SK-N-SH (cell line): ENCODE results near the gene SCN1B.

ENCODE experiments used
- POLR2AphosphoS5 ChIP-seq: IDR thresholded peaks from 2 replicates; pipeline ENCODE4 v1.6.1; 2012; ENCODE audit warnings: low read depth, low read length
- RFX5 ChIP-seq: IDR thresholded peaks from 2 replicates; pipeline ENCODE4 v1.6.1; 2012; ENCODE audit warnings: mild to moderate bottlenecking, improper control_type of control experiment, low read length
- RXRA ChIP-seq: IDR thresholded peaks from 2 replicates; pipeline ENCODE4 v1.4.0; 2012; ENCODE audit warnings: low read depth, mild to moderate bottlenecking, borderline replicate concordance
- TEAD4 ChIP-seq: IDR thresholded peaks from 2 replicates; pipeline ENCODE4 v1.4.0; 2012; ENCODE audit warnings: mild to moderate bottlenecking, borderline replicate concordance; ENCODE audit not compliant: insufficient read depth
- TF ChIP-seq, protein P1 (sequence below): fragments of 200-600 bp; sonication (generic); IDR thresholded peaks from 2 replicates; pipeline ENCODE4 v1.6.1; 2017; ENCODE audit warnings: antibody characterized with exemption, mild to moderate bottlenecking, moderate library complexity

DNA sequence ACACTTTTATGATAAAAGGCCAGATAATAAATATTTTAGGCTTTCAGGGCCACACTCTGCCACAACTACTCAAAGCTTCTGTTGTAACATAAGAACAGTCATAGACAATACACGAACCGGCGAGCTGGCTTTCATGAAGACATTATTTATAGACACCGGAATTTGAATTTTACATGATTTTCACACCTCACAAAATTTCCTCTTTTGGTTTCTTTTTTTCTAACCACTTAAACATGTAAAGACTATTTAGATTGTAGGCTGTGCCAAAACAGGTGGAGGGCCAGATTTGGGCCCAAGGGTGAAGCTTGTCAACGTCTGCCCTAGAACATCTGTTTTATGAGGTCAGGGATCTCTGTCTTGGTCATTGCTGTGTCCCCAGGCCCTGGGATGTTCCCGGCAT, 55.7 kb downstream of the SCN1B start:
- TF ChIP-seq TEAD4 (no peak), RFX5 (no peak), POLR2AphosphoS5 (no peak), RXRA (no peak)
- TF ChIP-seq, protein P1, sequence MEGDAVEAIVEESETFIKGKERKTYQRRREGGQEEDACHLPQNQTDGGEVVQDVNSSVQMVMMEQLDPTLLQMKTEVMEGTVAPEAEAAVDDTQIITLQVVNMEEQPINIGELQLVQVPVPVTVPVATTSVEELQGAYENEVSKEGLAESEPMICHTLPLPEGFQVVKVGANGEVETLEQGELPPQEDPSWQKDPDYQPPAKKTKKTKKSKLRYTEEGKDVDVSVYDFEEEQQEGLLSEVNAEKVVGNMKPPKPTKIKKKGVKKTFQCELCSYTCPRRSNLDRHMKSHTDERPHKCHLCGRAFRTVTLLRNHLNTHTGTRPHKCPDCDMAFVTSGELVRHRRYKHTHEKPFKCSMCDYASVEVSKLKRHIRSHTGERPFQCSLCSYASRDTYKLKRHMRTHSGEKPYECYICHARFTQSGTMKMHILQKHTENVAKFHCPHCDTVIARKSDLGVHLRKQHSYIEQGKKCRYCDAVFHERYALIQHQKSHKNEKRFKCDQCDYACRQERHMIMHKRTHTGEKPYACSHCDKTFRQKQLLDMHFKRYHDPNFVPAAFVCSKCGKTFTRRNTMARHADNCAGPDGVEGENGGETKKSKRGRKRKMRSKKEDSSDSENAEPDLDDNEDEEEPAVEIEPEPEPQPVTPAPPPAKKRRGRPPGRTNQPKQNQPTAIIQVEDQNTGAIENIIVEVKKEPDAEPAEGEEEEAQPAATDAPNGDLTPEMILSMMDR, result no peak
